Tibial nerve (tissue), 4 donors: Measurements from ENCODE around the gene KDM2A. TPM values are rescaled to one million over a fixed set of nuclear protein-coding genes. Genes with fewer than 3 reads are reported as not detected.
"Not testable (repeated sequence)": the region's sequence is repeated elsewhere in the genome, so short reads cannot be mapped to it uniquely, and the experiment has no call there.

ENCODE experiments used
- DNase-seq, 2 donors: peaks; one replicate each; pipeline ENCODE4 v3.0.0-alpha.2; 2019; ENCODE audit warnings: low spot score in 2 of 2
- H3K27ac ChIP-seq, 4 donors: fragments of 200-600 bp; sonication (generic) in 3 of 4; one replicate each; pipeline ENCODE4 v1.5.1; 2017 to 2019; ENCODE audit warnings: mild to moderate bottlenecking in 1 of 4
- H3K27me3 ChIP-seq, 2 donors: fragments of 200-600 bp; sonication (generic) in 1 of 2; one replicate each; pipeline versions ENCODE4 v1.5.1 to v1.6.0; 2017 to 2019
- H3K36me3 ChIP-seq, 3 donors: fragments of 200-600 bp; sonication (generic); one replicate each; pipeline ENCODE4 v1.5.1; 2018 to 2019
- H3K4me1 ChIP-seq, 4 donors: fragments of 200-600 bp; sonication (generic) in 3 of 4; one replicate each; pipeline ENCODE4 v1.5.1; 2017 to 2019
- H3K4me3 ChIP-seq, 4 donors: fragments of 200-600 bp; sonication (generic) in 3 of 4; one replicate each; pipeline ENCODE4 v1.5.1; 2017 to 2019; ENCODE audit warnings: mild to moderate bottlenecking in 1 of 4, moderate library complexity in 1 of 4
- H3K9me3 ChIP-seq, 4 donors: fragments of 200-600 bp; sonication (generic) in 3 of 4; one replicate each; pipeline ENCODE4 v1.5.1; 2017 to 2019
- EP300 ChIP-seq, 2 donors: sonication (generic); formaldehyde crosslinking; IDR thresholded peaks; one replicate each; pipeline ENCODE4 v1.6.1; 2017; ENCODE audit warnings: antibody characterized with exemption in 2 of 2, mild to moderate bottlenecking in 1 of 2
- POLR2A ChIP-seq, 2 donors: fragments of 450-650 bp; IDR thresholded peaks; one replicate each; pipeline ENCODE4 v1.6.1; 2017; ENCODE audit warnings: antibody characterized with exemption in 2 of 2, mild to moderate bottlenecking in 2 of 2, moderate library complexity in 2 of 2
- WGBS, 2 donors: methylation state at CpG; one replicate each; pipeline ENCODE4 v1.1.5; 2018; 5-methylcytosine and 5-hydroxymethylcytosine counted together
- total RNA-seq, 4 donors: library from RNA; depleted of rRNA; stranded (reverse); fragments of >200 nt; gene quantifications; one replicate each; pipeline ENCODE4 v1.1.0, GENCODE V29; 2016
- TF ChIP-seq, protein P1 (sequence below), 5 experiments: fragments of 200-600 bp in 3 of 5; fragments of 450-650 bp in 2 of 5; sonication (generic) in 3 of 5; IDR thresholded peaks; one replicate each; pipeline ENCODE4 v1.5.1; 2016 to 2019; ENCODE audit warnings: antibody characterized with exemption in 5 of 5, mild to moderate bottlenecking in 3 of 5, moderate library complexity in 2 of 5

The KDM2A gene
- total RNA-seq, 4 donors from 2014 or later = 40.9 to 106 (median 67.4) TPM

DNA sequence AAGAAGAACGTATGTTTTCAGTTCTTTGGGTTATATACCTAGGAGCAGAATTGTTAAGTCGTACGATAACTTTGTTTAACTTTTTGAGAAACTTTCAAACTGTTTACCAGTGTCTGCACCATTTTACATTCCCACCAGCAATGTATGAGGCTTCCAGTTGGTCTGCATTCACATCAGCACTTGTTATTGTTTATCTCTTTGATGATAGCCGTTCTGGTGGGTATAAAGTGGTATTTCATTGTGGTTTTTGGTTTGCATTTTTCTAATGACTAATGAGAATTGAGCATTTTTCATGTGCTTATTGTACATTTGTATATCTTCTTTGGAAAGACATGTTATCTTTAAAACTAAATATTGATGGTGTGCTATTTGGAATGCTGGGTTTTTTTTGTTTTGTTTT lies 59.8 kb downstream of the KDM2A start:
- Histone ChIP-seq H3K36me3 (peaks cover 0 to 38% (median 0%) of the 10 kb centered on the region in 3 donors), H3K27me3 (no peaks in the 10 kb centered on the region), H3K4me3 (no peak overlapping the region), H3K27ac (no peak overlapping the region), H3K9me3 (no peaks in the 10 kb centered on the region), H3K4me1 (peaks cover 0 to 41% (median 9%) of the 10 kb centered on the region in 4 donors)
- WGBS, 2 donors = 62 to 65% methylated on average over 4 of the region's 4 CpGs
- no peak for DNase-seq
- no peak for TF ChIP-seq POLR2A (IDR thresholded peaks at IDR 0.05)
- TF ChIP-seq, protein P1, sequence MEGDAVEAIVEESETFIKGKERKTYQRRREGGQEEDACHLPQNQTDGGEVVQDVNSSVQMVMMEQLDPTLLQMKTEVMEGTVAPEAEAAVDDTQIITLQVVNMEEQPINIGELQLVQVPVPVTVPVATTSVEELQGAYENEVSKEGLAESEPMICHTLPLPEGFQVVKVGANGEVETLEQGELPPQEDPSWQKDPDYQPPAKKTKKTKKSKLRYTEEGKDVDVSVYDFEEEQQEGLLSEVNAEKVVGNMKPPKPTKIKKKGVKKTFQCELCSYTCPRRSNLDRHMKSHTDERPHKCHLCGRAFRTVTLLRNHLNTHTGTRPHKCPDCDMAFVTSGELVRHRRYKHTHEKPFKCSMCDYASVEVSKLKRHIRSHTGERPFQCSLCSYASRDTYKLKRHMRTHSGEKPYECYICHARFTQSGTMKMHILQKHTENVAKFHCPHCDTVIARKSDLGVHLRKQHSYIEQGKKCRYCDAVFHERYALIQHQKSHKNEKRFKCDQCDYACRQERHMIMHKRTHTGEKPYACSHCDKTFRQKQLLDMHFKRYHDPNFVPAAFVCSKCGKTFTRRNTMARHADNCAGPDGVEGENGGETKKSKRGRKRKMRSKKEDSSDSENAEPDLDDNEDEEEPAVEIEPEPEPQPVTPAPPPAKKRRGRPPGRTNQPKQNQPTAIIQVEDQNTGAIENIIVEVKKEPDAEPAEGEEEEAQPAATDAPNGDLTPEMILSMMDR (IDR thresholded peaks at IDR 0.05) = no peak
- no peak for TF ChIP-seq EP300 (IDR thresholded peaks at IDR 0.05)

DNA sequence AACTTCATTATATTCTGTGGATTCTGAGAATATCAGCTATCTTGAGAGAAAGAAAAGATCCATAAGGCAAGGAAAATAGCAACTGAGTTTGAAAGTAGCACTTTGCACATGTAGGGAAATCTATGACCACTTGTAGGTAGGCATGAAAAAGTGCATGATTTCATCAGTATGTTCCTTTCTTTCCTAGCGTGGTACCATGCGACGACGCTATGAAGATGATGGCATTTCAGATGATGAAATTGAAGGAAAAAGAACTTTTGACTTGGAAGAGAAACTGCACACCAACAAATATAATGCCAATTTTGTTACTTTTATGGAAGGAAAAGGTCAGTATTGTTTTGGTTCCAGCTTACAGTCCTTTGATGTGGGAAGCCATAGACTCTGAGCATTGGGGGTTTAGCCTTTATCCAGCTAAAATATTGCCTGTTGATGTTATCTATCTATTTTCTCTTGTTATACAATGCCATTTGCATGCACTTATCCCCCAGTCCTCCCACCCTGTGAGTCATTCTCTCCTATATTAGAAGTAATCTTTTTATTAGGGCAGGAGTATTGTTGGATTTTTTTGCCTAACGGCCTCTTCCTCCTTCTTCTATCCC lies 60.9 kb downstream of the KDM2A start:
- Histone ChIP-seq H3K36me3 (peaks cover 0 to 49% (median 4%) of the 10 kb centered on the region in 3 donors), H3K4me3 (no peak overlapping the region), H3K4me1 (peaks cover 0 to 34% (median 6%) of the 10 kb centered on the region in 4 donors), H3K27ac (no peak overlapping the region), H3K27me3 (no peaks in the 10 kb centered on the region), H3K9me3 (no peaks in the 10 kb centered on the region)
- TF ChIP-seq POLR2A (IDR thresholded peaks at IDR 0.05) (no peak), EP300 (IDR thresholded peaks at IDR 0.05) (no peak)
- TF ChIP-seq, protein P1 (IDR thresholded peaks at IDR 0.05) = no peak
- no peak for DNase-seq
- 52 to 56% methylated on average over 5 of the region's 5 CpGs for WGBS, 2 donors

DNA sequence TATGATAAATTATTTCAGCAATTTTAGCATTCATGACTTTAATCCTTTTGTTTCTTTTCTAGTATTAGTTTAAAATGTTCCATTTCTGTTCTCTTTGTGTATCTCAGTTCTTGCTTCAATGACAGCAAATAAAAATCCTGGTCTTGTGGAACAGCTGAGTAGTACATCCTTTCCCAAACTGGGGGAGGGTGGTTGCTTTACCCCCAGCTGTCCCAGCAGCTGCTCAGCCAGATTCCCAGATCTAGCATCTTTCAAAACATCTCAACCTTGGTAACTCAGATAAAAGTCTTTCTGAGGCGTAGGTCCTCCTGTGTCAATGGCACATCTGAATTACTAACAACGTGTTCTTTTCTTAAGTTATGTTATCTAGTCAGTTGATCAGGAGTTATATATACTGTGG lies 75.0 kb downstream of the KDM2A start:
- no peak for DNase-seq
- WGBS, 2 donors = 94% methylated on average over 2 of the region's 2 CpGs
- TF ChIP-seq POLR2A (IDR thresholded peaks at IDR 0.05) (no peak), EP300 (IDR thresholded peaks at IDR 0.05) (no peak)
- TF ChIP-seq, protein P1 (IDR thresholded peaks at IDR 0.05) = no peak
- H3K4me3 ChIP-seq = no peak overlapping the region
- no peaks in the 10 kb centered on the region for H3K4me1 ChIP-seq
- peaks cover 0 to 53% (median 0%) of the 10 kb centered on the region in 3 donors for H3K36me3 ChIP-seq
- no peaks in the 10 kb centered on the region for H3K9me3 ChIP-seq
- no peak overlapping the region for H3K27ac ChIP-seq
- no peaks in the 10 kb centered on the region for H3K27me3 ChIP-seq

DNA sequence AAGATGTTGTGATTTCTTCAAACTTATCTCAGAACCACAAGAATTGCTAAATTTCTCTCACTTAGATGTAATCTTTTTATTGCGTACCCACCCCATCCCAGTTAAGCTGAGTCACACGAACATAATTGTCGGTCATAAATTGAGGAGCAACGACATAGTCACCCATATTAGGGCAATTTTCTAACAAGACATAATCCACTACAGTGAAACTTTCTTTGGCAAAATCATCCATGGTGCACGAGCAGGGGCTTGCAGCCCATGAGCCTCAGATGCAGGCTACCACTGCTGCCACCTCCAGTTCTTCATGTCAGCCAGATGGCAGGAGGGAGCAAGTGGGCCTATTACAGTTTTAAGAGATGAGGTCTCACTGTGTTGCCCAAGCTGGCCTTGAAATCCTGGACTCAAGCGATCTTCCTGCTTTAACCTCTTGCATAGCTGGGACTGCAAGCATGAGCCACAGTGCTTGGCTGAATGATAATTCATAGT lies 77.0 kb downstream of the KDM2A start:
- peaks cover 0 to 63% (median 4%) of the 10 kb centered on the region in 3 donors for H3K36me3 ChIP-seq
- no peak overlapping the region for H3K27ac ChIP-seq
- H3K4me3 ChIP-seq = no peak overlapping the region
- no peaks in the 10 kb centered on the region for H3K4me1 ChIP-seq
- 75 to 79% methylated on average over 6 of the region's 6 CpGs for WGBS, 2 donors
- H3K9me3 ChIP-seq = no peaks in the 10 kb centered on the region
- TF ChIP-seq POLR2A (IDR thresholded peaks at IDR 0.05) = no peak
- TF ChIP-seq EP300 (IDR thresholded peaks at IDR 0.05) = no peak
- TF ChIP-seq, protein P1 (IDR thresholded peaks at IDR 0.05) = no peak
- H3K27me3 ChIP-seq = no peaks in the 10 kb centered on the region
- no peak for DNase-seq

DNA sequence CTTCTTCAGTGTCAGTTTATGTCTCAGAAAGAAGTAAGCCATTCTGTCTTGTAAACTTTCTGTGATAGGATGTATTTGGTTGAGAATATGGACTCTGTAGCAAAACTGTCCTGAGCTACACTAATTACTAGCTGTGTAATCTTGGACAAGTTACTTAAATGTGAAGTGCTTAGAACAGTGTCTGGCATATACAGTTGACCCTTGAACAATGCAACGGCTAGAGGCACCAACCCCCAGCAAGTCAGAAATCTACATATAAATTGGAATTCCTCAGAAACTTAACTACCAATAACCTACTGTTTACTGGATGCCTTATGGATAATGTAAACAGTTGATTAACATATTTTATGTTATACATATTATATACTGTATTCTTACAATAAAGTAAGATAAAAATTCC lies 78.5 kb downstream of the KDM2A start:
- TF ChIP-seq, protein P1 (IDR thresholded peaks at IDR 0.05) = no peak
- TF ChIP-seq POLR2A (IDR thresholded peaks at IDR 0.05) = no peak
- TF ChIP-seq EP300 (IDR thresholded peaks at IDR 0.05) = no peak

DNA sequence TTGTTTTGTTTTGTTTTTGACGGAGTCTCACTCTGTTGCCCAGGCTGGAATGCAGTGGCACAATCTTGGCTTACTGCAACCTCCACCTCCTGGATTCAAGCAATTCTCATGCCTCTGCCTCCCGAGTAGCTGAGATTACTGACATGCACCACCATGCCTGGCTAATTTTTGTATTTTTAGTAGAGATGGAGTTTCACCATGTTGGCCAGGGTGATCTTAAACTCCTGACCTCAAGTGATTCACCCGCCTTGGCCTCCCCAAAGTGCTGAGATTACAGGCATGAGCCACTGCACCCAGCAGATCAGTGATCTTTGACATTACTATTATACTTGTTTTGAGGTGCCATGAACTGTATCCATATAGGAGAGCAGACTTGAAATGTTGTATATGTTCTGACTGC lies 79.7 kb downstream of the KDM2A start:
- DNase-seq, H3K9me3 ChIP-seq, H3K4me3 ChIP-seq, H3K4me1 ChIP-seq, H3K27ac ChIP-seq, H3K27me3 ChIP-seq: not testable (repeated sequence)
- WGBS, 2 donors = 79 to 80% methylated on average over 3 of the region's 3 CpGs
- H3K36me3 ChIP-seq = peaks cover 0 to 72% (median 4%) of the 10 kb centered on the region in 3 donors

More for the DNA sequence above, 78.5 kb downstream of the KDM2A start:
- 48 to 52% methylated on average over 1 of the region's 1 CpG for WGBS, 2 donors
- Histone ChIP-seq H3K4me1 (no peaks in the 10 kb centered on the region), H3K27me3 (no peaks in the 10 kb centered on the region), H3K36me3 (peaks cover 0 to 75% (median 4%) of the 10 kb centered on the region in 3 donors), H3K9me3 (no peaks in the 10 kb centered on the region), H3K4me3 (no peak overlapping the region), H3K27ac (no peak overlapping the region)
- no peak for DNase-seq
